ENCODE measurements around the gene ZNF284.
"Not testable (repeated sequence)": the region's sequence is repeated elsewhere in the genome, so short reads cannot be mapped to it uniquely, and the experiment has no call there.

The ZNF284 gene

DNA sequence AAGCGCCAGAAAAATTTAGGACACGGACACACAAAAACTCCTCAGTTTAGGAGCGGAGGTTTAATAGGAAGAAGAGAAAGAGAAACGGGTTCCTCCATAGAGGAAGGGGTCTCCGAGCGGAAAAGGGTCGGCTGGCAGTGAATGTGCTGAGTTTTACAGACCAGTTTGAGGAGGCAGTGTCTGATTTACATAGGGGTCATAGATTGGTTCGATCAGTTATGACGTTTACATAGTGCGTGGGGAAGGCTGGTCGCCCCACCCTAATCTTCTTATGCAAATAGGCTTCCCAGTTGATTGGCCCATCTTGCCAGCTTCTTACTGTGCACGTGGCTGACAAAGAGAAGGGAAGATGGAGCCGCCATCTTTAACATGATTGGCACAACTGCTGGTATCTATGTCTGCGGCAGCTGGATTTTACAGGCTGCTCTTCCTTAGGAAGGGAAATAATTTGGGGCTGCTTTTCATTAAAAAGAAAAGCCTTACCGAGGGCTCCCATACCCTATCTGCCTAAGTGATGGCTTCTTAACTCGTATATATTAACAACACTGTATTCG lies 40.0 kb downstream of the ZNF284 start:
- no peak for DNase-seq (ENCODE audit: low spot score)

DNA sequence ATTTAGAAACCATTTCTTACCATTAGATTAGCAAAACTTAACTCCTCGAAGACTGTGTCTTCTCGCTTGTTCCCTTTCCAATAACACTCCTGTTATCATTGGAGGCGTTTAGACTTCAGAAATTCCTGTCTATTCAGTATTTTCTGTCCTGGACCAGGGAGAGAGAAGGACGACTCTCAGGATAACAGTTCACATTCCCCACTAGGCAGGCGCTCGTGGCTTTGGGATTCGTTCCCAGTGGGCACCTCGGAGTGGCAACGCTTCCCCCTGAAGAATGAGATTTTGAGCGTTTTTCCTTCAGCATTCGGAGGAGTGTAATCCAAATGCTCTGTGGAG lies 40.8 kb downstream of the ZNF284 start:
- no peak for DNase-seq (ENCODE audit: low spot score)

DNA sequence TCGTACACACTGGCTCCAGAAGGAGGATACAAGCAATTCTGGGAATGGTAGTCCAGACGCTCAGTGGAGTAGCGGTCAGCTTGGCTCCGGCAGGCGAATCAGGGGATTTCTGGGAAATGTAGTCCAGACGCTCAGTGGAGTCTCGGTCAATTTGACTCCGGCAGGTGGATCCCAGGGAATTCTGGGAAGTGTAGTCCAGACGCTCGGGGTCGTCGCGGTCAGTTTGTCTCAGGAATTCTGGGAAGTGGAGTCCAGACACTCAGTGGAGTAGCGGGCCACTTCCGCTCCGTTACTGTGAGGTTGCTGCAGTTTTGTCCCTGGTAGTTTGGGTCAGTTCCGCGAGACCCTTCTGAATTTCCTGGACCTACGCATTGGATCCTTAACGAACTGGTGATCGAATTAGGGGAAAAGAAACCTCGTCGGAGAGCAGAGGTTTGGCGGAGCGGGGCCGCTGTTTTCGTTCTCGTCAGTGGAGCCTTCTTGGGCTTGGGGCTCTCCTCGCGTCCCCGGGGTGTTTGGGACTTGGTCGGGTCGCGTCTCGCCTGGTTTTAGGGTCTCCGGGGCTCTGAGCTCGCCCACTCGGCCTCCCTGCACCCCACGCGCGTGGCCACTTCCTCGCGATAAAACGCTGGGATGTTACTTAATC lies 41.3 kb downstream of the ZNF284 start, which contains the start of gene ZNF225:
TSS of gene ZNF225 (plus strand) at position 262 of the 646 bp plus-strand sequence. CDS start 2,429 bp downstream, outside the sequence.
- DNase-seq (ENCODE audit: low spot score), result peak; percentile 93

DNA sequence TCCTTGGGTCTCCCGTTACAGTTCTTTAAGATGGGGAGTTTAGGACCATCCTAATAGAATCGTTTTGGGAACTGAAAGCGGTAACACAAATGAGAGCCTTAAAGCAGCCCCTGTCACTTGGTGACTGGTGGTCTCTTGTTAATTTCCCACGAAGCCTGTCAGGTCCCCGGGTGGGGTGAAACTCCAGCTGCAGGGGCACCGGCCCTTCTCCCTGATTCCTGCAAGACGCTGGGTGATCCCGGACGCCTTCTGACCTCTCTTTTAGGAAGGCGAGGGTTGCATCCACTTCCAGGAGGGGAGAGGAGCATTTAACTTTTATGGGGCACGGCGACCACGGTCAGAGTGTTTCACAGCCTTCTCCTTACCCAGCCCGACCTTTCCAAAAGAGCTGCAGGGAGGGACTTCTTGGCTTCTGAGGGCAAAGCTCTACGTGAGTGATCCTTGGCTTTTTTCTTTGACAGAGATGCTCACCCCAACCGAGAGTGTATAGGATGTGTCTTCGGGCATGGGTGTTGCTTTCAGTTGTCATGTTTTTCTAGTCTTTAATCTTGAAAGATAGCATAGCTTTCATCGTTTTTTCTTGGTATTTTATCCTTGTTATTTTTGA lies 41.9 kb downstream of the ZNF284 start:
- no peak for DNase-seq (ENCODE audit: low spot score)

DNA sequence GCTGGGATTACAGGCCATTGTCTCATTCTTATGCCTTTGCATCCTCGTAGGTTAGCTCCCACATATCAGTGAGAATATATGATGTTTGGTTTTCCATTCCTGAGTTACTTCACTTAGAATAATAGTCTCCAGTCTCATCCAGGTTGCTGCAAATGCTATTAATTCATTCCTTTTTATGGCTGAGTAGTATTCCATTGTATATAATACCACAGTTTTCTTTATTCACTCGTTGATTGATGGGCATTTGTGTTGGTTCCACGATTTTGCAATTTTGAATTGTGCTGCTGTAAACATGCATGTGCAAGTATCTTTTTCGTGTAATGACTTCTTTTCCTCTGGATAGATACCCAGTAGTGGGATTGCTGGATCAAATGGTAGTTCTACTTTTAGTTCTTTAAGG lies 49.2 kb downstream of the ZNF284 start:
- not testable (repeated sequence) for DNase-seq (ENCODE audit: low spot score)

DNA sequence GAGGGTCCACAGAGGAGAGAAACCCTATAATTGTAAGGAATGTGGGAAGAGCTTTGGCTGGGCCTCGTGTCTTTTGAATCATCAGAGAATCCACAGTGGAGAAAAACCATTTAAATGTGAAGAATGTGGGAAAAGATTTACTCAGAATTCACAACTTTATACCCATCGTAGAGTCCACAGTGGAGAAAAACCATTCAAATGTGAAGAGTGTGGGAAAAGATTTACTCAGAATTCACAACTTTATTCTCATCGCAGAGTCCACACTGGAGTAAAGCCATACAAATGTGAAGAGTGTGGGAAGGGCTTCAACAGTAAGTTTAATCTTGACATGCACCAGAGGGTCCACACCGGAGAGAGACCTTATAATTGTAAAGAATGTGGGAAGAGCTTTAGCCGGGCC lies 60.0 kb downstream of the ZNF284 start:
- no peak for DNase-seq (ENCODE audit: low spot score)
